ENCODE data around the gene SMARCC1. TPM values are rescaled to one million over a fixed set of nuclear protein-coding genes. Genes with fewer than 3 reads are reported as not detected.
"Not testable (repeated sequence)": the region's sequence is repeated elsewhere in the genome, so short reads cannot be mapped to it uniquely, and the experiment has no call there.

SMARCC1 gene
- total RNA-seq, 1 donor from 2014 or later, result 75.2 TPM

- Histone ChIP-seq H3K9me3 (ENCODE audit: control insufficient read depth in 3 of 3, low read length in 3 of 3) (no peaks in the 10 kb centered on the region), H3K9ac (ENCODE audit: low read depth in 1 of 3, low read length in 3 of 3) (no peak overlapping the region), H3K4me1 (ENCODE audit: control insufficient read depth in 3 of 3, insufficient read depth in 3 of 3, low read length in 3 of 3) (no peaks in the 10 kb centered on the region), H3K27me3 (ENCODE audit: control insufficient read depth in 3 of 3, insufficient read depth in 3 of 3, low read length in 3 of 3) (no peaks in the 10 kb centered on the region), H3K4me3 (ENCODE audit: low read length in 3 of 3) (no peak overlapping the region), H3K27ac (ENCODE audit: low read depth, low read length) (no peak overlapping the region), H3K36me3 (ENCODE audit: control insufficient read depth in 3 of 3, insufficient read depth in 3 of 3, low read length in 3 of 3) (peaks cover 7 to 11% (median 11%) of the 10 kb centered on the region in 3 donors)
Measured at GRCh38 chr3:47772047-47772446, 9.6 kb downstream of the SMARCC1 start.

- Histone ChIP-seq H3K4me3 (ENCODE audit: low read length in 3 of 3) (no peak overlapping the region), H3K9me3 (ENCODE audit: control insufficient read depth in 3 of 3, low read length in 3 of 3) (no peaks in the 10 kb centered on the region), H3K4me1 (ENCODE audit: control insufficient read depth in 3 of 3, insufficient read depth in 3 of 3, low read length in 3 of 3) (peaks cover 2 to 6% (median 4%) of the 10 kb centered on the region in 3 donors), H3K36me3 (ENCODE audit: control insufficient read depth in 3 of 3, insufficient read depth in 3 of 3, low read length in 3 of 3) (peaks cover under 1 to 6% (median 2%) of the 10 kb centered on the region in 3 donors), H3K9ac (ENCODE audit: low read depth in 1 of 3, low read length in 3 of 3) (no peak overlapping the region), H3K27me3 (ENCODE audit: control insufficient read depth in 3 of 3, insufficient read depth in 3 of 3, low read length in 3 of 3) (no peaks in the 10 kb centered on the region), H3K27ac (ENCODE audit: low read depth, low read length) (no peak overlapping the region)
Measured at GRCh38 chr3:47766186-47766585, 15.5 kb downstream of the SMARCC1 start.

GRCh38 chr3:47762233-47762632 is 19.5 kb downstream of the SMARCC1 start:
- no peak overlapping the region for H3K4me3 ChIP-seq (ENCODE audit: low read length in 3 of 3)
- H3K9ac ChIP-seq (ENCODE audit: low read depth in 1 of 3, low read length in 3 of 3), result peak overlapping the region in 2 of 3 donors; percentile 33 to 56
- no peaks in the 10 kb centered on the region for H3K27me3 ChIP-seq (ENCODE audit: control insufficient read depth in 3 of 3, insufficient read depth in 3 of 3, low read length in 3 of 3)
- H3K27ac ChIP-seq (ENCODE audit: low read depth, low read length), result peak overlapping the region; percentile 85
- peaks cover 2 to 6% (median 4%) of the 10 kb centered on the region in 3 donors for H3K4me1 ChIP-seq (ENCODE audit: control insufficient read depth in 3 of 3, insufficient read depth in 3 of 3, low read length in 3 of 3)
- peaks cover 0 to 5% (median 0%) of the 10 kb centered on the region in 3 donors for H3K36me3 ChIP-seq (ENCODE audit: control insufficient read depth in 3 of 3, insufficient read depth in 3 of 3, low read length in 3 of 3)
- H3K9me3 ChIP-seq (ENCODE audit: control insufficient read depth in 3 of 3, low read length in 3 of 3), result no peaks in the 10 kb centered on the region

- Histone ChIP-seq H3K27ac (ENCODE audit: low read depth, low read length) (no peak overlapping the region), H3K36me3 (ENCODE audit: control insufficient read depth in 3 of 3, insufficient read depth in 3 of 3, low read length in 3 of 3) (peaks cover 0 to 9% (median 0%) of the 10 kb centered on the region in 3 donors), H3K27me3 (ENCODE audit: control insufficient read depth in 3 of 3, insufficient read depth in 3 of 3, low read length in 3 of 3) (no peaks in the 10 kb centered on the region), H3K4me3 (ENCODE audit: low read length in 3 of 3) (no peak overlapping the region), H3K4me1 (ENCODE audit: control insufficient read depth in 3 of 3, insufficient read depth in 3 of 3, low read length in 3 of 3) (peaks cover 2 to 6% (median 4%) of the 10 kb centered on the region in 3 donors), H3K9ac (ENCODE audit: low read depth in 1 of 3, low read length in 3 of 3) (no peak overlapping the region), H3K9me3 (ENCODE audit: control insufficient read depth in 3 of 3, low read length in 3 of 3) (no peaks in the 10 kb centered on the region)
Measured at GRCh38 chr3:47761046-47761445, 20.6 kb downstream of the SMARCC1 start.

GRCh38 chr3:47760207-47760606 is 21.5 kb downstream of the SMARCC1 start:
- peak overlapping the region in 1 of 3 donors; percentile 25 for H3K9ac ChIP-seq (ENCODE audit: low read depth in 1 of 3, low read length in 3 of 3)
- not testable (repeated sequence) for H3K27ac ChIP-seq (ENCODE audit: low read depth, low read length); H3K4me3 ChIP-seq (ENCODE audit: low read length in 3 of 3); H3K27me3 ChIP-seq (ENCODE audit: control insufficient read depth in 3 of 3, insufficient read depth in 3 of 3, low read length in 3 of 3); H3K36me3 ChIP-seq (ENCODE audit: control insufficient read depth in 3 of 3, insufficient read depth in 3 of 3, low read length in 3 of 3); H3K4me1 ChIP-seq (ENCODE audit: control insufficient read depth in 3 of 3, insufficient read depth in 3 of 3, low read length in 3 of 3); H3K9me3 ChIP-seq (ENCODE audit: control insufficient read depth in 3 of 3, low read length in 3 of 3)

- peaks cover 0 to 9% (median 0%) of the 10 kb centered on the region in 3 donors for H3K36me3 ChIP-seq (ENCODE audit: control insufficient read depth in 3 of 3, insufficient read depth in 3 of 3, low read length in 3 of 3)
- H3K27me3 ChIP-seq (ENCODE audit: control insufficient read depth in 3 of 3, insufficient read depth in 3 of 3, low read length in 3 of 3), result no peaks in the 10 kb centered on the region
- H3K27ac ChIP-seq (ENCODE audit: low read depth, low read length), result no peak overlapping the region
- no peak overlapping the region for H3K9ac ChIP-seq (ENCODE audit: low read depth in 1 of 3, low read length in 3 of 3)
- peaks cover 2 to 6% (median 4%) of the 10 kb centered on the region in 3 donors for H3K4me1 ChIP-seq (ENCODE audit: control insufficient read depth in 3 of 3, insufficient read depth in 3 of 3, low read length in 3 of 3)
- no peaks in the 10 kb centered on the region for H3K9me3 ChIP-seq (ENCODE audit: control insufficient read depth in 3 of 3, low read length in 3 of 3)
- no peak overlapping the region for H3K4me3 ChIP-seq (ENCODE audit: low read length in 3 of 3)
Measured at GRCh38 chr3:47758261-47759025, 23.2 kb downstream of the SMARCC1 start.

GRCh38 chr3:47752716-47753115 is 29.0 kb downstream of the SMARCC1 start:
- peaks cover 0 to 6% (median 0%) of the 10 kb centered on the region in 3 donors for H3K4me1 ChIP-seq (ENCODE audit: control insufficient read depth in 3 of 3, insufficient read depth in 3 of 3, low read length in 3 of 3)
- no peaks in the 10 kb centered on the region for H3K27me3 ChIP-seq (ENCODE audit: control insufficient read depth in 3 of 3, insufficient read depth in 3 of 3, low read length in 3 of 3)
- peak overlapping the region in 1 of 3 donors; percentile 5 for H3K9ac ChIP-seq (ENCODE audit: low read depth in 1 of 3, low read length in 3 of 3)
- no peaks in the 10 kb centered on the region for H3K9me3 ChIP-seq (ENCODE audit: control insufficient read depth in 3 of 3, low read length in 3 of 3)
- H3K4me3 ChIP-seq (ENCODE audit: low read length in 3 of 3), result no peak overlapping the region
- peaks cover 0 to 7% (median 0%) of the 10 kb centered on the region in 3 donors for H3K36me3 ChIP-seq (ENCODE audit: control insufficient read depth in 3 of 3, insufficient read depth in 3 of 3, low read length in 3 of 3)
- peak overlapping the region; percentile 76 for H3K27ac ChIP-seq (ENCODE audit: low read depth, low read length)

GRCh38 chr3:47750811-47751354 is 30.8 kb downstream of the SMARCC1 start:
- not testable (repeated sequence) for H3K9ac ChIP-seq (ENCODE audit: low read depth in 1 of 3, low read length in 3 of 3); H3K27me3 ChIP-seq (ENCODE audit: control insufficient read depth in 3 of 3, insufficient read depth in 3 of 3, low read length in 3 of 3); H3K36me3 ChIP-seq (ENCODE audit: control insufficient read depth in 3 of 3, insufficient read depth in 3 of 3, low read length in 3 of 3); H3K9me3 ChIP-seq (ENCODE audit: control insufficient read depth in 3 of 3, low read length in 3 of 3); H3K4me3 ChIP-seq (ENCODE audit: low read length in 3 of 3); H3K4me1 ChIP-seq (ENCODE audit: control insufficient read depth in 3 of 3, insufficient read depth in 3 of 3, low read length in 3 of 3); H3K27ac ChIP-seq (ENCODE audit: low read depth, low read length)

GRCh38 chr3:47747558-47747957 is 34.1 kb downstream of the SMARCC1 start:
- H3K9ac ChIP-seq (ENCODE audit: low read depth in 1 of 3, low read length in 3 of 3), result no peak overlapping the region
- H3K4me3 ChIP-seq (ENCODE audit: low read length in 3 of 3), result no peak overlapping the region
- H3K36me3 ChIP-seq (ENCODE audit: control insufficient read depth in 3 of 3, insufficient read depth in 3 of 3, low read length in 3 of 3), result peaks cover 0 to 13% (median 8%) of the 10 kb centered on the region in 3 donors
- no peaks in the 10 kb centered on the region for H3K27me3 ChIP-seq (ENCODE audit: control insufficient read depth in 3 of 3, insufficient read depth in 3 of 3, low read length in 3 of 3)
- no peaks in the 10 kb centered on the region for H3K9me3 ChIP-seq (ENCODE audit: control insufficient read depth in 3 of 3, low read length in 3 of 3)
- H3K27ac ChIP-seq (ENCODE audit: low read depth, low read length), result no peak overlapping the region
- H3K4me1 ChIP-seq (ENCODE audit: control insufficient read depth in 3 of 3, insufficient read depth in 3 of 3, low read length in 3 of 3), result peaks cover 0 to 4% (median 0%) of the 10 kb centered on the region in 3 donors

- H3K4me1 ChIP-seq (ENCODE audit: control insufficient read depth in 3 of 3, insufficient read depth in 3 of 3, low read length in 3 of 3), result peaks cover 0 to 2% (median 0%) of the 10 kb centered on the region in 3 donors
- H3K36me3 ChIP-seq (ENCODE audit: control insufficient read depth in 3 of 3, insufficient read depth in 3 of 3, low read length in 3 of 3), result peaks cover 0 to 13% (median 8%) of the 10 kb centered on the region in 3 donors
- no peak overlapping the region for H3K4me3 ChIP-seq (ENCODE audit: low read length in 3 of 3)
- no peaks in the 10 kb centered on the region for H3K9me3 ChIP-seq (ENCODE audit: control insufficient read depth in 3 of 3, low read length in 3 of 3)
- H3K27ac ChIP-seq (ENCODE audit: low read depth, low read length), result no peak overlapping the region
- no peak overlapping the region for H3K9ac ChIP-seq (ENCODE audit: low read depth in 1 of 3, low read length in 3 of 3)
- H3K27me3 ChIP-seq (ENCODE audit: control insufficient read depth in 3 of 3, insufficient read depth in 3 of 3, low read length in 3 of 3), result no peaks in the 10 kb centered on the region
Measured at GRCh38 chr3:47746264-47746663, 35.4 kb downstream of the SMARCC1 start.
